HUDEP-2 (cell line): Measurements from ENCODE around the gene UTF1.

ENCODE experiments used
- DNase-seq, 76 experiments: peaks; one replicate each; lab custom pipeline; 2025; ENCODE audit not compliant: unreplicated experiment in 76 of 76; lab: John Stamatoyannopoulos, UW

UTF1 gene

DNA sequence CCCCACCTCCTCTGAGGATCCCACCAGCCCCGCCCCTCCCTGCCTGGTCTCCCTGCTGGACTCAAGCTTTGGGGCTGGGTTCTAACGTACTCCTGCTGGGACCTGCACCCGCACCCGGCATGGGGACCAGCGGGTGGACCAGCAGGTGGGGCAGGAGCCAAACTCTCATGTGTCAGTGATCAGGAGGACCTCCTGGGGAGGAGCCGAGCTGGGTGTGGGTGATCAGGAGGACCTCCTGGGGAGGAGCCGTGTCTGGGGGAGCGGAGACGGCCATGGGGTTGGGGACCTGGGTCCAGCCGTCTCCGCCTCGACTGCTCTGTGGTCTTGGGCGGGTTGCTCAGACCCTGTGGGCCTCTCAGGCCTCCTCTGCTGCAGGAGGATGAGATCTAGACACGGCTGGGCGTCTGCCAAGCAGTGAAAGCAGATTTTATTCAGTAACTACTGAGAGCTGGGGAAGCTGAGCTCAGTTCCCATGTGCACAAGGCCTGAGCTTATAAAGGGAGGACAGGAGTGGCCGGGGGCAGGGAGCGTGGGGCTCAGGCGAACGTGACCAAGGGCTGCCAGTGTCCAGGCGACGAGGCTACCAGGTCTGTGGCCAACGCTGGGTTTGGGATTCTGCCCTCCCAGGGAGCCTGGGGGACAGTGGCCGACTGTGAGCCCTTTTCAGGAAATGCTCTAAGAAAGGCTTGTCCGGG is 33.6 kb upstream of the UTF1 start:
- DNase-seq, result no peak

- no peak for DNase-seq
These were observed 32.9 kb upstream of the UTF1 start for GRCh38 chr10:133196936-133197758.

GRCh38 chr10:133197786-133198185 is 32.2 kb upstream of the UTF1 start:
- DNase-seq, result no peak

DNA sequence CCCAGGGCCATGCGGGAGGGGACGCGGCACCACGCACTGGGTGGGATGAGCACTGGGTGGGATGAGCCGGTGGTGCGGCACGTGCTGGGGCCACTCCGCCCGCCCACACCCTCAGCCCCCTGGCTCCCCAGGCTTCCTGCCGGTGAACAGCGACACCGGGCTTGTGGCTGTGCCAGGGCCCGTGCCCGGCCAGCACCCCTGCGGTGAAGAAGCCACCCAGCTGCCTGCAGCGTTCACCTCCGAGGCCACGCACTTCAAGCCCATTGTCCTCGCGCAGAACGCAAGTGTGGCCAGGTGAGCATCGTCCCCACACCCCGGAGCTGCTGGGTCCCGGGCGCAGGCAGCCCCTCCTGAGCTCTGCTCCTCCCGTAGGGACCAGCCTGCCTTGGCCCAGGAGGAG is 31.8 kb upstream of the UTF1 start:
- DNase-seq, result no peak

DNA sequence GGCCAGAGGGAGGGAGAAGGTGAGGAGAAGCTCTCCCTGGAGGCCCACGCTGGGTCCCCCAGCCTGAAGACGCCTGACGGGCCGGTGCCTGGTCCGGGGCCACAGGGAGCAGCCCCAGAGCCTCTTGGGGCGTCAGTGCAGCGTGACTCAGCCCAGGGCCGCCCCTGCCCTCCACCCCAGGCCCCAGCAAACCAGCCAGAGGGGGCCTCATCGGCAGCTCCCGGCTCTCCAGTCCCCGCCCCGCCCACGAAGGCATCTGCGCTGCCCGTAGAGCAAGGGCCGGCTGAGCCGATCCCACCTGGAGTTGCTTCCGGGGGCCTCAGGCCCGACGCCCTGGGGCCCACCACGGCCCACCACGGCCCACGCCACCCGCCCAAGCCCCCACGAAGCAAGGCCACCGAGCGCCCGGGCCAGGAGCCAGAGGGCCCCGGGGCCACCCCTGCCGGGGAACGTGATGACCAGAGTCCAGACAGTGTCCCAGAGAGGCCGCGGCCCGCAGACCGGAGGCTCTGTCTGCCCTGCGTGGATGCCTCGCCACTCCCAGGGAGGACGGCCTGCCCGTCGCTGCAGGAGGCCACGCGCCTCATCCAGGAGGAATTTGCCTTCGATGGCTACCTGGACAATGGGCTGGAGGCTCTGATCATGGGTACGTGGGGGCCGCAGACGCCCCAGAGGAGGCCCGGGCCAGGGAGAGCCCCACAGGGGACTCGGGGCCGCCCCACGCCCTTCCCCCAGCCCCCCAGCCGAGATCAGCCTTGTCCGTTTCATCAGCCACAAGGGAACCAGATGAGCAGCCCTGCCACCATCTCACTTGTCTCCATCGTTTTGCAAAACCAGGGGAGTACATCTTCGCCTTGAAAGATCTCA is 31.2 kb upstream of the UTF1 start:
- DNase-seq, result no peak

DNA sequence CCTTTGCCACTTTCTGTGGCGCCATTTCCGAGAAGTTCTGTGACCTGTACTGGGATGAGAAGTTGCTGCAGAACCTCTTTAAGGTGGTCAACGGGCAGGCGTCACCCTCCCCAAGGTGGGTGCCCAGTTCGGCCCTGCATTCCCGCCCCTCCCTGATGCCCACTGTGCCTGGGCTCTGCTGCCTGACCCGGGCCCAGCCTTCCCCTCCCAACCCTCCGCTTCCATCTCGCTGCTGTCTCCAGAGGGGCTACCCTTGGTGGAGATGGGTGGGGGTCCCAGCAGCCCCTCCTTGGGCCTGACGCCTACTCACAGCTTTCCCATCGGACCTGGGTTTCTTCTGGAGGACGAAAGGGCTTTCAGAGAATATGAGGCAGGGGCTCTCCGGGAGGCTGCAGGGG is 30.5 kb upstream of the UTF1 start:
- DNase-seq, result no peak

- DNase-seq, result peak in 2 of 76 experiments; percentile 12 to 13
These were observed 29.9 kb upstream of the UTF1 start for GRCh38 chr10:133199992-133200611.

- DNase-seq, result no peak
These were observed 29.4 kb upstream of the UTF1 start for GRCh38 chr10:133200621-133201031.

GRCh38 chr10:133201151-133201947 is 28.7 kb upstream of the UTF1 start:
- no peak for DNase-seq

DNA sequence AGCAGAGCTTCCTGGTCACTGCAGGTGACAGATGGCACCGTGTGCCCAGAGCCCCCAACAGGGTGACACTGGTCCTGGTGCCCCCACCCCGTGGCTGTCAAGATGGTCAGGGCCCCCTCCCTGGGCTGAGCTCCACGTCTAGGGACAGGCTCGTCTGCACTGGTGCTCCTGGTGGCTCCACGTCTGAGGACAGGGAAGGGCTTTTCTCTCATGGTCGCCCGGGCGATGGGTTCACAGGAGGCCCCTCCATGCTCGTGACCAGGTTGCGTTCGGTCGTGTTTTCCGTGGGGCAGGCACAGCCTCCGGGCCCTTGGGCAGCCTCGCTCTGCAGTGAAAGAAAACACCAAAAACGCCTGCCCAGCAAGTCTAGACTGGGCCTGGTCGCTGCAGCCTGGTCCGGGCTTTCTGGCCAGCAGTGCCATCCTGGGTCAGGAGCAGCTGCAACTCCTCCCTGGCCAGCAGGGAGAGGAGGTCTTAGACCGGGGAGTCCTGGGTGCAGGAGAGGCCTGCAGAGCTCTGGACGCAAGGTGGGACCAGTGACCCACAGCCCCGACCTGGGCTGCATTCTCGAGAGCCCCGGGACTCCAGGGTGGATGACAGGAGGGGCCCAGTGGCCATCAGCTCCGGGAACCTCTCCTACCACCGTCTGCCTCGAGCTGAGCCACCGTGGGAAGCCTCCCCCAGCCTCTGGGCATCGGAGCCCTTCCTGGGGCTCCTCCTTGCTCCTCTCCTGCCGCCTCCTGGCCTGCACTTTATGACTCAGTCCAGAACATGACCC is 27.9 kb upstream of the UTF1 start:
- no peak for DNase-seq

- DNase-seq, result no peak
These were observed 27.0 kb upstream of the UTF1 start for GRCh38 chr10:133202778-133203651.

DNA sequence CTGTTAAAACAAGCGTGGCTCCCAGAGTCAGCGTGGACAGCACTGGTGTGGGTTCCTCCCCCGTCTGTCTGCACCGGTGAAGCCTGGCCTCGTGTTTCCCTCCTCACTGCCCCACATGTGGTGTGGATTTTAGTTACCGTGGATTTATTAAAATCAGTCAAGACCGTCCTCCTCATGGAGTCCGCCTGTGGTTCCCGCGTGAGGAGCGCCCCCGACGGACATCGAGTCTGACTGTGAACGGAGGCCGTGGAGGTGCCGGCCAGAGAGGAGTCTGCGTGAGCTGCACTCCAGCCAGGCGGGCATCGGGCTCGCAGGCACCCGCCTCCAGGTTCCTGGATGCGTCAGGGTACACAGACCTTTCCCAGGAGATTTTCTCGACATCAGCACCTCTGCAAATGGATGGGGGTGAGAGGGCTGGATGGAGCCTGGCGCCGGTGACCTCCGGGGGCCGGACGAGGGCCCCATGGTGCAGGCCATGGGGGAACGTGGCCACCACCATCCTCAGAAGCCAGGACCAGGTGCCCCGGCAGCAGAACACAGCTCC is 26.3 kb upstream of the UTF1 start:
- no peak for DNase-seq

DNA sequence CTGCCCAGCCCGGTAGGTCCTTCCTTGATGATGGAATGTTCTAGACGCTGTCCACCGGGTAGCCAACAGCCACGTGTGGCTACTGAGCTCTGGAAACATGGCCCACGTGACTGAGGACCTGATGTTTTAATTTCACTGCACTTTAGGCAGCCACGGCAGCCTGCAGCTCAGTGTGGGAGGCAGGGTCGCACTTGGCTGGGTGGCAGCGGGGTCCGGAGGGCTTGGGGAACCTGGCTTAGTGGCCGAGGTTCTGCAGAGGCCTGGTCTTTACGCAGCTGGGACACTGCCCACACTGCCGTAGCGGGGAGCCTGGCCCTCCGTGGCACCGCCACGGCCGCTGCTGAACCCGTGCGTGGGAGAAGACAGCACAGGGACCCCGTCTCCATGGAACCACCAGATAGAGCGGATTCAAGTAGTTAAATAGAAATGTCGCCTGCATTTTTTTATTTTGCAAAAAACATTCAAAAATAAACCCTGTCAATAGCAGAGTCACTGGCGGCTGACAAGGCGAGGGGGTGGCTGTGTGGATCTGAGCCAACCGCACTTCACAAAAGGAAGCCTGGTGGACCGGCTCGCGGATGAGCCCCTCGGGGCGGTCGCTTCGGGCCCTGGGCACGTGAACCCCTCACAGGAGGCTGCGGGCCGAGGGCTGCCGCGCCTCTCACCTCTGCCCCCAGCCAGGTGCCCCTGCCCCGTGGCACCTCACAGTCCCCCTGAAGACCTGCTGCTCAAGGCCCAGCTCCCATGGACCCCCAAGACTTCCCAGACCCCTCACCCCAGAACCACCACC is 25.6 kb upstream of the UTF1 start:
- no peak for DNase-seq

- DNase-seq, result no peak
These were observed 24.9 kb upstream of the UTF1 start for GRCh38 chr10:133205146-133205545.

GRCh38 chr10:133206356-133207040 is 23.5 kb upstream of the UTF1 start:
- no peak for DNase-seq

GRCh38 chr10:133207041-133207600 is 22.9 kb upstream of the UTF1 start:
- DNase-seq, result no peak
